Testis (tissue), 3 donors: ENCODE measurements around the gene MEGF6. TPM values are rescaled to one million over a fixed set of nuclear protein-coding genes. Genes with fewer than 3 reads are reported as not detected.

Experiments
- DNase-seq: peaks from one replicate; pipeline ENCODE4 v3.0.0-alpha.2; 2019
- H3K27ac ChIP-seq, 2 donors: fragments of 200-600 bp; sonication (generic); one replicate each; pipeline ENCODE4 v1.5.1; 2019
- H3K27me3 ChIP-seq: fragments of 200-600 bp; sonication (generic); one replicate; pipeline ENCODE4 v1.5.1; 2019
- H3K36me3 ChIP-seq: fragments of 200-600 bp; sonication (generic); one replicate; pipeline ENCODE4 v1.5.1; 2017; ENCODE audit warnings: low read depth; ENCODE audit errors: missing control alignments
- H3K4me1 ChIP-seq: fragments of 200-600 bp; sonication (generic); one replicate; pipeline ENCODE4 v1.5.1; 2019
- H3K4me3 ChIP-seq, 2 donors: fragments of 200-600 bp; sonication (generic); one replicate each; pipeline ENCODE4 v1.5.1; 2017 to 2019
- H3K9me3 ChIP-seq: fragments of 200-600 bp; sonication (generic); one replicate; pipeline ENCODE4 v1.5.1; 2017
- POLR2A ChIP-seq: fragments of 450-650 bp; IDR thresholded peaks from one replicate; pipeline ENCODE4 v1.6.1; 2017; ENCODE audit warnings: antibody characterized with exemption, mild to moderate bottlenecking, moderate library complexity
- WGBS, 2 donors: methylation state at CpG; one replicate each; pipeline ENCODE4 v1.1.5; 2018; 5-methylcytosine and 5-hydroxymethylcytosine counted together
- intact Hi-C: fragments of 100-400 bp; cut with DNase I; formaldehyde crosslinking; loops from one replicate; pipeline ENCODE4 v1.15.1; 2023; ENCODE audit warnings: low total_unique reads
- polyA plus RNA-seq: library from polyadenylated mRNA; stranded (reverse); fragments of 350-450 nt; fragmentation: Illumina TruSeq; extraction: RNeasy Lipid Tissue Mini Kit (QIAGEN cat#74804); gene quantifications from one replicate; pipeline ENCODE4 v1.2.3, GENCODE V29; 2014; ENCODE audit warnings: low read depth, low replicate concordance; ENCODE audit not compliant: insufficient read depth
- total RNA-seq, 2 donors: library from RNA; depleted of rRNA; stranded (reverse); fragments of >200 nt; gene quantifications; one replicate each; pipeline ENCODE4 v1.2.3, GENCODE V29; 2016
- TF ChIP-seq, protein P1 (sequence below), 3 experiments: fragments of 450-650 bp in 2 of 3; fragments of 200-600 bp in 1 of 3; sonication (generic) in 1 of 3; IDR thresholded peaks; one replicate each; pipeline ENCODE4 v1.5.1; 2016 to 2019; ENCODE audit warnings: antibody characterized with exemption in 3 of 3, mild to moderate bottlenecking in 2 of 3, moderate library complexity in 1 of 3

The MEGF6 gene
- total and polyA plus RNA-seq, 3 donors from 2014 or later, result 9.0 to 26.4 (median 16.1) TPM

DNA sequence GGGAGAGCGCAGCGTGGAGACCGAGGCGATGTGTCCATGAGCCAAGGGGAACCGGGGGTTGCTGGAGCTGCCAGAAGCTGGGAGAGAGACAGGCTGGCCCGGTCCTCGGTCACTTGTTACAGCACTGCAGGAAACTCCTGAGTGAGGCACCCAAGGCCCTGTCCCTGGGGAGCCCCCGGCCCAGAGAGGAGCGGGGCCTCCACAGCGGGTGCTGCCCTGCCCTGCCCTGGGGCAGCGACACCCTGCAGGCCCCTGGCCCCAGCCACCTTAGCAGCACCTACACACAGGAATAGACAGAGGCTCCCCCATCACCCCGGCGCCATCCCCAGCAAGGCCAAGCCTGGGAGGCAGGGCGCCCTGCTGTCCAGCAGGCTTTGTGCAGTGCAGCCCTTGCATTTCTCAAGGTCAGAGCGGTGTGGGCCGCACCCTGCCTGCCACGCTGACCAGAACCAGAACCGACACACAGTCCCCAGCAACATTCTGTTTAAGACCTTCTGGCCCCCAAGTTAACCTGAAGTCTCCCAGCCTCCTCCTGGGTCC, 6.6 kb upstream of the MEGF6 start:
- no peaks in the 10 kb centered on the region for H3K36me3 ChIP-seq
- H3K4me3 ChIP-seq, result no peak overlapping the region
- intact Hi-C loops, result no loop called here
- H3K27ac ChIP-seq, result no peak overlapping the region
- DNase-seq, result peak; percentile 36
- H3K27me3 ChIP-seq, result no peaks in the 10 kb centered on the region
- WGBS, 2 donors, result 77 to 94% methylated on average over 10 to 18 of the region's 18 CpGs
- TF ChIP-seq POLR2A, result no peak
- TF ChIP-seq, protein P1, sequence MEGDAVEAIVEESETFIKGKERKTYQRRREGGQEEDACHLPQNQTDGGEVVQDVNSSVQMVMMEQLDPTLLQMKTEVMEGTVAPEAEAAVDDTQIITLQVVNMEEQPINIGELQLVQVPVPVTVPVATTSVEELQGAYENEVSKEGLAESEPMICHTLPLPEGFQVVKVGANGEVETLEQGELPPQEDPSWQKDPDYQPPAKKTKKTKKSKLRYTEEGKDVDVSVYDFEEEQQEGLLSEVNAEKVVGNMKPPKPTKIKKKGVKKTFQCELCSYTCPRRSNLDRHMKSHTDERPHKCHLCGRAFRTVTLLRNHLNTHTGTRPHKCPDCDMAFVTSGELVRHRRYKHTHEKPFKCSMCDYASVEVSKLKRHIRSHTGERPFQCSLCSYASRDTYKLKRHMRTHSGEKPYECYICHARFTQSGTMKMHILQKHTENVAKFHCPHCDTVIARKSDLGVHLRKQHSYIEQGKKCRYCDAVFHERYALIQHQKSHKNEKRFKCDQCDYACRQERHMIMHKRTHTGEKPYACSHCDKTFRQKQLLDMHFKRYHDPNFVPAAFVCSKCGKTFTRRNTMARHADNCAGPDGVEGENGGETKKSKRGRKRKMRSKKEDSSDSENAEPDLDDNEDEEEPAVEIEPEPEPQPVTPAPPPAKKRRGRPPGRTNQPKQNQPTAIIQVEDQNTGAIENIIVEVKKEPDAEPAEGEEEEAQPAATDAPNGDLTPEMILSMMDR (IDR thresholded peaks at IDR 0.05), result no peak
- peaks cover 6% of the 10 kb centered on the region for H3K4me1 ChIP-seq
- no peaks in the 10 kb centered on the region for H3K9me3 ChIP-seq

DNA sequence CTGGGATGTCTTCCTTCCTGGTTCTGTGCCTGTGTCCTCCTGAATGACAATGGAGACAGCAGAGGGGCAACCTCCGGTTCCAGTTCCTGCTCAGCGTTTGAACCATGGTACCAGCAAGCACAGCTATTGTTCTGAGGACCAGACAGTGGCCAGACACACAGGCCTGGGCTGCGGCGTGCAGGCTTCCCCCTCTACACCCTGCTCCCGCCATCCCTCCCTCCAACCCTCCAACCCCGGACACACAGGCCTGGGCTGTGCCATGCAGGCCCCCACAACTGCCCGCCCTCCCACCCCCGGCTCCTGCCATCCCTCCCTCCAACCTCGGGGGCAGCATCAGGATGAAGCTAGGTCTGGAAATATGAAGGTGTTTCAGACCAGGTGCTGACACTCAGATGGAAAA, 5.6 kb upstream of the MEGF6 start:
- Histone ChIP-seq H3K4me1 (peaks cover 8% of the 10 kb centered on the region), H3K27ac (no peak overlapping the region), H3K9me3 (no peaks in the 10 kb centered on the region), H3K4me3 (no peak overlapping the region), H3K27me3 (no peaks in the 10 kb centered on the region), H3K36me3 (no peaks in the 10 kb centered on the region)
- DNase-seq, result no peak
- intact Hi-C loops, result no loop called here
- 84 to 87% methylated on average over 9 of the region's 9 CpGs for WGBS, 2 donors
- no peak for TF ChIP-seq POLR2A
- TF ChIP-seq, protein P1 (IDR thresholded peaks at IDR 0.05), result no peak

DNA sequence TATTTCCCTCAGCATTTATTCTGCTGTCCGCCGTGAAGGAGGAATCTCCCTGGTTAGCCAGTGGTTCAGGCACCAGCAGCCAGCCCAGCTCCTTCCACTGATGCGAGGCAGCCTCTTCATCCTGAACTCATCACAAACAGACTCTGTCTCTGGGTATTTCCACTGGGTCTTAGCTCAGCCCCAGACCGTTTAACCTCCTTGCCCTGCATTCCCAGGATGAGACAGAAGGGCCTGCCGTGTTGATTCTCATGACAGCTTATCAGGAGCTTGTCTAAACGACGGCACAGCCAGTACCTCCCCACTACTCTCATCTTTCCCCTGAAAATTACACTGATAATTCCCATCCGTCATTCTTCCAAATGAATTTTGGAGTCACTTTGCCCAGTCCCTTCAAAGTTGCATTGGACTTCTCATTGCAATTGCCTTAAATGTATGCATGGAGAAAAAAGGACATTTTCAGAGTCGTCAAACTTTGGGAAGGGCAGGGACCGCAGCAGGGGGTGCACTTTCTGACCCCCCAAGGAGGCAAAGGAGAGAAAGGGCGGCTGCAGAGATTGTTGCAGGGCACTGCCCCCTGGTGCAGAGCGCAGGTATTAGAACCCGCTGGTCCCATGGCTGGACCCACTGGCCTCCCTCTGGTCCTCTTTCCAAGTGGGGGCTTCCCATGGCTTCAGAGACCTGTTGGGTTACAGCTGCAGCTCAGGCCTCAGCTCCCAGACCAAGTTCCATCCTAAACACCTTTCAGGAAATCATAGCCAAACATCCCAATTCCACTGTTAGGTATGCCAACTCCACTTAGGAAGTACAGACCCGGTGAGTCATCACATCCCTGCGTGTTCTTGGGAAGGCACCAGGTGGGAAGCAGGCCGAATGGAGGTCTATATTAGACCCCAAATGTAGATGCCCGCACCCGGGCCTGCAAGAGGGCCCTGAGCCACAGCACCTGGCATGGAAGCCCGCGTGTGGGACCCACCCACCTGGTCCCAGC, 3.7 kb upstream of the MEGF6 start:
- TF ChIP-seq, protein P1 (IDR thresholded peaks at IDR 0.05), result peak in 2 of 3 experiments; percentile 28 to 56
- no peak for TF ChIP-seq POLR2A
- peak; percentile 31 for DNase-seq
- Histone ChIP-seq H3K4me3 (no peak overlapping the region), H3K27me3 (no peaks in the 10 kb centered on the region), H3K4me1 (peaks cover 20% of the 10 kb centered on the region), H3K36me3 (no peaks in the 10 kb centered on the region), H3K9me3 (no peaks in the 10 kb centered on the region), H3K27ac (no peak overlapping the region)
- intact Hi-C loops, result no loop called here
- WGBS, 2 donors, result 74 to 77% methylated on average over 15 to 20 of the region's 20 CpGs

DNA sequence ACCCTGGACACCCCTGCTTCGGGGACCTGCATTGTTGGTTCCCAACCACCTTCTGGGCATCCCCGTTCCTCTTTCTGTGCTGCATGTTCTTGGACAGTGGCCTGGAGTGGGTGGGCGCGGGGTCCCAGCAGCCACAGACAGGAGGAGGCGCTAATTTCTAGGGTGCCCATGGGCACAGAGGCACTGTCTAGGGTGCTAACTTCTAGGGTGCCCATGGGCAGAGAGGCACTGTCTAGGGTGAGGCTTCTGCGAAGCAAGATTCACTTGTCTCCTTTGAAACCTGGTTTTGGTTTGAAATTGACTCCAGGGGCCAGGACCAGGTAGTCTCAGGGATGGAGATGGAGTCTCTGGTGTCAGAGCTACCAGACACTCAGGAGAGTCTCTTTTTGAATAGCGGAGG, 815 bp upstream of the MEGF6 start:
- DNase-seq, result no peak
- Histone ChIP-seq H3K27ac (no peak overlapping the region), H3K36me3 (no peaks in the 10 kb centered on the region), H3K27me3 (no peaks in the 10 kb centered on the region), H3K4me1 (peaks cover 14% of the 10 kb centered on the region), H3K9me3 (no peaks in the 10 kb centered on the region), H3K4me3 (peak overlapping the region; percentile 1 to 54)
- no peak for TF ChIP-seq POLR2A
- TF ChIP-seq, protein P1 (IDR thresholded peaks at IDR 0.05), result no peak
- intact Hi-C loops, result no loop called here
- 72 to 74% methylated on average over 2 to 7 of the region's 7 CpGs for WGBS, 2 donors
